ENCODE results near the gene LRRC8A. TPM values are rescaled to one million over a fixed set of nuclear protein-coding genes. Genes with fewer than 3 reads are reported as not detected.

LRRC8A gene
- total and polyA plus RNA-seq, 2 of the 13 experiments (the other 11 are each of a cell fraction or from before 2014, with no cell fraction given), result 16.1 to 40.6 TPM

GRCh38 chr9:128947277-128947526 lies 65.3 kb downstream of the LRRC8A start (continued):
- TF ChIP-seq, protein P1, sequence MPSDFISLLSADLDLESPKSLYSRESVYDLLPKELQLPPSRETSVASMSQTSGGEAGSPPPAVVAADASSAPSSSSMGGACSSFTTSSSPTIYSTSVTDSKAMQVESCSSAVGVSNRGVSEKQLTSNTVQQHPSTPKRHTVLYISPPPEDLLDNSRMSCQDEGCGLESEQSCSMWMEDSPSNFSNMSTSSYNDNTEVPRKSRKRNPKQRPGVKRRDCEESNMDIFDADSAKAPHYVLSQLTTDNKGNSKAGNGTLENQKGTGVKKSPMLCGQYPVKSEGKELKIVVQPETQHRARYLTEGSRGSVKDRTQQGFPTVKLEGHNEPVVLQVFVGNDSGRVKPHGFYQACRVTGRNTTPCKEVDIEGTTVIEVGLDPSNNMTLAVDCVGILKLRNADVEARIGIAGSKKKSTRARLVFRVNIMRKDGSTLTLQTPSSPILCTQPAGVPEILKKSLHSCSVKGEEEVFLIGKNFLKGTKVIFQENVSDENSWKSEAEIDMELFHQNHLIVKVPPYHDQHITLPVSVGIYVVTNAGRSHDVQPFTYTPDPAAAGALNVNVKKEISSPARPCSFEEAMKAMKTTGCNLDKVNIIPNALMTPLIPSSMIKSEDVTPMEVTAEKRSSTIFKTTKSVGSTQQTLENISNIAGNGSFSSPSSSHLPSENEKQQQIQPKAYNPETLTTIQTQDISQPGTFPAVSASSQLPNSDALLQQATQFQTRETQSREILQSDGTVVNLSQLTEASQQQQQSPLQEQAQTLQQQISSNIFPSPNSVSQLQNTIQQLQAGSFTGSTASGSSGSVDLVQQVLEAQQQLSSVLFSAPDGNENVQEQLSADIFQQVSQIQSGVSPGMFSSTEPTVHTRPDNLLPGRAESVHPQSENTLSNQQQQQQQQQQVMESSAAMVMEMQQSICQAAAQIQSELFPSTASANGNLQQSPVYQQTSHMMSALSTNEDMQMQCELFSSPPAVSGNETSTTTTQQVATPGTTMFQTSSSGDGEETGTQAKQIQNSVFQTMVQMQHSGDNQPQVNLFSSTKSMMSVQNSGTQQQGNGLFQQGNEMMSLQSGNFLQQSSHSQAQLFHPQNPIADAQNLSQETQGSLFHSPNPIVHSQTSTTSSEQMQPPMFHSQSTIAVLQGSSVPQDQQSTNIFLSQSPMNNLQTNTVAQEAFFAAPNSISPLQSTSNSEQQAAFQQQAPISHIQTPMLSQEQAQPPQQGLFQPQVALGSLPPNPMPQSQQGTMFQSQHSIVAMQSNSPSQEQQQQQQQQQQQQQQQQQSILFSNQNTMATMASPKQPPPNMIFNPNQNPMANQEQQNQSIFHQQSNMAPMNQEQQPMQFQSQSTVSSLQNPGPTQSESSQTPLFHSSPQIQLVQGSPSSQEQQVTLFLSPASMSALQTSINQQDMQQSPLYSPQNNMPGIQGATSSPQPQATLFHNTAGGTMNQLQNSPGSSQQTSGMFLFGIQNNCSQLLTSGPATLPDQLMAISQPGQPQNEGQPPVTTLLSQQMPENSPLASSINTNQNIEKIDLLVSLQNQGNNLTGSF (CRISPR knock-in tag; IDR thresholded peaks at IDR 0.05), result no peak
- TF ChIP-seq TCF7 (IDR thresholded peaks at IDR 0.05; ENCODE audit: low read depth) (no peak), ZNF10 (CRISPR knock-in tag; IDR thresholded peaks at IDR 0.05; ENCODE audit: borderline replicate concordance, low read depth) (no peak), BRCA1 (CRISPR knock-in tag; IDR thresholded peaks at IDR 0.05) (0 out of 2 replicates have a peak, but pooled peaks have one; percentile 48), ZNF496 (CRISPR knock-in tag; IDR thresholded peaks at IDR 0.05; ENCODE audit: insufficient replicate concordance) (no peak)

GRCh38 chr9:128947527-128948301 lies 65.8 kb downstream of the LRRC8A start, which contains the start of the genes DOLK and NUP188:
DOLK (minus strand) TSS chr9:128947603; CDS start chr9:128947303, 300 bp downstream.
NUP188 (plus strand) TSS chr9:128947699; CDS start chr9:128947720, 21 bp downstream.
- Histone ChIP-seq H3K4me3 (replicated peaks in 1 of 3; ENCODE audit: insufficient read depth in 1 of 3, low read depth in 2 of 3, low read length in 3 of 3) (peak within 1 kb of the TSS; percentile 91 to 100 (median 99)), H3K79me2 (ENCODE audit: insufficient read depth, low read length) (peaks cover 27% of the 10 kb centered on the region), H4K20me1 (ENCODE audit: insufficient read depth, low read length) (no peaks in the 10 kb centered on the region), H3K9me3 (ENCODE audit: low read length) (no peaks in the 10 kb centered on the region), H3K4me1 (ENCODE audit: insufficient read depth, low read length) (peaks cover 67% of the 10 kb centered on the region), H3K4me2 (ENCODE audit: low read depth, low read length) (peak within 1 kb of the TSS; percentile 97), H3K27me3 (ENCODE audit: control insufficient read depth in 1 of 2, insufficient read depth in 2 of 2, low read length in 2 of 2) (no peaks in the 10 kb centered on the region; a peak in 1 of 5 replicates), H3K27ac (ENCODE audit: extremely low read length, insufficient read depth, low read length) (peak within 1 kb of the TSS; percentile 80), H3K9ac (ENCODE audit: insufficient read depth, low read depth, low read length) (peak within 1 kb of the TSS; percentile 96), H2AFZ (ENCODE audit: low read length) (no peak within 1 kb of the TSS), H3K36me3 (replicated peaks in 1 of 2; ENCODE audit: control insufficient read depth in 1 of 2, insufficient read depth in 2 of 2, low read length in 2 of 2) (peaks cover 1 to 3% of the 10 kb centered on the region in 2 experiments; a peak in 3 of 5 replicates)
- DNase-seq (ENCODE audit: low spot score) (peak; percentile 79), FAIRE-seq (no peak), ATAC-seq (peak; percentile 82)
- ChIA-PET CTCF (ENCODE audit: low intra/inter-chr PET ratio, low total read pairs) (no interaction called here), POLR2A (interaction anchor here (0.5 to 1.7 kb wide), 7 partner anchors 13 to 678 kb away, joined by 3 to 4 read pairs (median 3); partner anchors contain the start of gene SPOUT1)
- WGBS (ENCODE audit: low lambda C conversion rate), result 1% methylated on average over 63 of the region's 86 CpGs
- intact Hi-C loops (cut with micrococcal nuclease; ENCODE audit: unreplicated experiment) (no loop called here), in situ Hi-C loops (cut with HindIII; ENCODE audit: extremely low pct_ligation_motif_present, low pct_unique_long_range_greater_than_20kb) (no loop called here)
- TSS peak; percentile 79 for BruUV-seq (replicated peaks)
- peak; percentile 35; the same call in 1 of the 2 replicates for TF ChIP-seq RARA (CRISPR knock-in tag; IDR thresholded peaks at IDR 0.05)
- peak; percentile 56; the same call in 1 of the 2 replicates for TF ChIP-seq KDM5A (IDR thresholded peaks at IDR 0.05; ENCODE audit: borderline replicate concordance, low read length)
- TF ChIP-seq EHMT2 (IDR thresholded peaks at IDR 0.05; ENCODE audit: borderline replicate concordance, low read depth, low read length), result no peak
- no peak for TF ChIP-seq MAFF (IDR thresholded peaks at IDR 0.05; ENCODE audit: low read depth, low read length)
- peak; percentile 89 for TF ChIP-seq ZNF777 (CRISPR knock-in tag; IDR thresholded peaks at IDR 0.05)
- TF ChIP-seq, protein P2, sequence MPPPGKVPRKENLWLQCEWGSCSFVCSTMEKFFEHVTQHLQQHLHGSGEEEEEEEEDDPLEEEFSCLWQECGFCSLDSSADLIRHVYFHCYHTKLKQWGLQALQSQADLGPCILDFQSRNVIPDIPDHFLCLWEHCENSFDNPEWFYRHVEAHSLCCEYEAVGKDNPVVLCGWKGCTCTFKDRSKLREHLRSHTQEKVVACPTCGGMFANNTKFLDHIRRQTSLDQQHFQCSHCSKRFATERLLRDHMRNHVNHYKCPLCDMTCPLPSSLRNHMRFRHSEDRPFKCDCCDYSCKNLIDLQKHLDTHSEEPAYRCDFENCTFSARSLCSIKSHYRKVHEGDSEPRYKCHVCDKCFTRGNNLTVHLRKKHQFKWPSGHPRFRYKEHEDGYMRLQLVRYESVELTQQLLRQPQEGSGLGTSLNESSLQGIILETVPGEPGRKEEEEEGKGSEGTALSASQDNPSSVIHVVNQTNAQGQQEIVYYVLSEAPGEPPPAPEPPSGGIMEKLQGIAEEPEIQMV (CRISPR knock-in tag; IDR thresholded peaks at IDR 0.05; ENCODE audit: low read depth), result 0 out of 2 replicates have a peak, but pooled peaks have one; percentile 49
- peak; percentile 51; the same call in 1 of the 2 replicates for TF ChIP-seq MIXL1 (CRISPR knock-in tag; IDR thresholded peaks at IDR 0.05)
- 0 out of 2 replicates have a peak, but pooled peaks have one; percentile 24 for TF ChIP-seq HCFC1 (IDR thresholded peaks at IDR 0.05; ENCODE audit: low read depth, low read length)
- TF ChIP-seq ZNF614 (CRISPR knock-in tag; IDR thresholded peaks at IDR 0.05; ENCODE audit: borderline replicate concordance), result peak; percentile 53; the same call in 1 of the 2 replicates
- no peak for TF ChIP-seq MBNL3 (CRISPR knock-in tag; conservative IDR thresholded peaks at IDR 0.05)
- TF ChIP-seq FOSL2 (CRISPR knock-in tag; IDR thresholded peaks at IDR 0.05), result peak; percentile 42; the same call in 1 of the 2 replicates
